LNCAP (cell line): ENCODE data around the gene MBD5.

ENCODE experiments used
- CTCF ChIP-seq: fragments of 450-650 bp; IDR thresholded peaks from 2 replicates; pipeline ENCODE4 v1.5.1; 2017; ENCODE audit warnings: mild to moderate bottlenecking

The MBD5 gene

GRCh38 chr2:148555622-148556294, 534.9 kb downstream of the MBD5 start:
- TF ChIP-seq CTCF, result no peak

- no peak; the same call in 1 of the 2 replicates for TF ChIP-seq CTCF
Measured at GRCh38 chr2:148557844-148558436, 537.0 kb downstream of the MBD5 start.

- TF ChIP-seq CTCF, result no peak
Measured at GRCh38 chr2:148560496-148560895, 539.6 kb downstream of the MBD5 start.

- TF ChIP-seq CTCF, result no peak
Measured at GRCh38 chr2:148561389-148561788, 540.5 kb downstream of the MBD5 start.

GRCh38 chr2:148565272-148565894, 544.5 kb downstream of the MBD5 start:
- no peak for TF ChIP-seq CTCF
